ENCODE results near the gene CCDC12. TPM values are rescaled to one million over a fixed set of nuclear protein-coding genes. Genes with fewer than 3 reads are reported as not detected.

Gene CCDC12
- total and polyA plus RNA-seq, 7 donors = 33.1 to 80.9 (median 41.0) TPM

GRCh38 chr3:46938118-46938517 lies 38.4 kb downstream of the CCDC12 start:
- 82 to 96% methylated on average over 2 of the region's 2 CpGs for WGBS, 2 donors
- Histone ChIP-seq H3K36me3 (peaks cover 0 to 23% (median 9%) of the 10 kb centered on the region in 4 donors), H3K4me1 (peaks cover 0 to 79% (median 64%) of the 10 kb centered on the region in 4 donors), H3K4me3 (no peak overlapping the region), H3K9me3 (no peaks in the 10 kb centered on the region), H3K27ac (peak overlapping the region; percentile 41 to 91 (median 63)), H3K27me3 (no peaks in the 10 kb centered on the region)
- intact Hi-C loops (cut with DNase I) = loop anchor here (2.0 to 10.0 kb wide), 2 partner anchors 23 to 227 kb away; partner anchors contain the start of gene SETD2
- no peak for DNase-seq
- TF ChIP-seq EP300 (IDR thresholded peaks at IDR 0.05) (no peak), POLR2A (IDR thresholded peaks at IDR 0.05) (no peak), CTCF (IDR thresholded peaks at IDR 0.05) (no peak), POLR2AphosphoS5 (IDR thresholded peaks at IDR 0.05) (no peak)

- no peaks in the 10 kb centered on the region for H3K9me3 ChIP-seq
- H3K4me1 ChIP-seq = peaks cover 0 to 82% (median 71%) of the 10 kb centered on the region in 4 donors
- H3K27me3 ChIP-seq = no peaks in the 10 kb centered on the region
- TF ChIP-seq EP300 (IDR thresholded peaks at IDR 0.05) = no peak
- DNase-seq = peak; percentile 59
- intact Hi-C loops (cut with DNase I) = loop anchor here (10.0 kb wide), 1 partner anchor 228 kb away; the partner anchor contains the start of gene SETD2
- peak overlapping the region; percentile 78 to 91 (median 84) for H3K27ac ChIP-seq
- H3K4me3 ChIP-seq = no peak overlapping the region
- WGBS, 2 donors = 92 to 96% methylated on average over 5 of the region's 5 CpGs
- H3K36me3 ChIP-seq = peaks cover 0 to 23% (median 9%) of the 10 kb centered on the region in 4 donors
Observed at GRCh38 chr3:46936733-46937250, 39.8 kb downstream of the CCDC12 start.

- 77 to 84% methylated on average over 7 of the region's 7 CpGs for WGBS, 2 donors
- TF ChIP-seq EP300 (IDR thresholded peaks at IDR 0.05) (no peak), CTCF (IDR thresholded peaks at IDR 0.05) (no peak)
- Histone ChIP-seq H3K36me3 (peaks cover 0 to 23% (median 9%) of the 10 kb centered on the region in 4 donors), H3K27ac (peak overlapping the region; percentile 78 to 91 (median 84)), H3K4me1 (peaks cover 0 to 89% (median 78%) of the 10 kb centered on the region in 4 donors), H3K27me3 (no peaks in the 10 kb centered on the region), H3K4me3 (no peak overlapping the region), H3K9me3 (no peaks in the 10 kb centered on the region)
- intact Hi-C loops (cut with DNase I) = loop anchor here (1.0 to 10.0 kb wide), 3 partner anchors 41 to 229 kb away; partner anchors contain the start of gene SETD2
- peak; percentile 20 for DNase-seq
Observed at GRCh38 chr3:46935989-46936558, 40.5 kb downstream of the CCDC12 start.

GRCh38 chr3:46935168-46935858 lies 41.2 kb downstream of the CCDC12 start:
- intact Hi-C loops (cut with DNase I) = loop anchor here (1.0 to 10.0 kb wide), 3 partner anchors 42 to 229 kb away; partner anchors contain the start of gene SETD2
- peak; percentile 95 for DNase-seq
- Histone ChIP-seq H3K9me3 (no peaks in the 10 kb centered on the region), H3K27ac (peak overlapping the region; percentile 78 to 91 (median 84)), H3K27me3 (no peaks in the 10 kb centered on the region), H3K4me1 (peaks cover 0 to 97% (median 86%) of the 10 kb centered on the region in 4 donors), H3K36me3 (peaks cover 0 to 16% (median 5%) of the 10 kb centered on the region in 4 donors), H3K4me3 (no peak overlapping the region)
- WGBS, 2 donors = 86% methylated on average over 7 of the region's 7 CpGs
- TF ChIP-seq CTCF (IDR thresholded peaks at IDR 0.05) = peak; percentile 50 to 82 (median 70)
- peak; percentile 45 to 83 (median 68) for TF ChIP-seq POLR2AphosphoS5 (IDR thresholded peaks at IDR 0.05)
- TF ChIP-seq POLR2A (IDR thresholded peaks at IDR 0.05) = no peak
- peak in 3 of 4 donors; percentile 21 to 67 (median 41) for TF ChIP-seq EP300 (IDR thresholded peaks at IDR 0.05)

All from sigmoid colon (tissue), 7 donors.